Stimulated activated CD8-positive, alpha-beta memory T cell treated with anti-CD3 and anti-CD28 coated beads, Interleukin-15, amount 100 ng/mL, for 24 hours (primary cell): ENCODE results near the gene CARHSP1.
"Not testable (repeated sequence)": the region's sequence is repeated elsewhere in the genome, so short reads cannot be mapped to it uniquely, and the experiment has no call there.

ENCODE experiments used
- DNase-seq: peaks from one replicate; pipeline ENCODE4 v3.0.0-alpha.2; 2020; ENCODE audit warnings: low read depth

Gene CARHSP1

DNA sequence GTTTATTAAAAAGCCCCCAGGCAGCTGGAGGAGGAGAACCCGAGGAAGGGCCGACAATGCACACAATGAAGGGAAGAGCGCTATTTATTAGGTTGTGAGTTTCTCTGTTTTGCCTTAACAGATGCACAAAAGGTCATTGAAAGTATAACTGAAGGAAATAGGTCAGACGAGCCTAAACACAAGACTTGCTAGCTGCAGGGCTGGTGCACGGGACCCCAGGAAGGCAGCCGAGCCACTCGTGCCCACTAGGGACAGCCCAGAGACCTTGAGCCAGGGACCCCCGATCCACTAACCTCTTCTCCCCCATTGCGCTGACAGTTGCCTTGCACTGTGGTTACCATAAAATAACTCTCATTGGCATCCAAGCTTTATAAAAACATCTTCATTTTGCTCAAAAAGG lies 24.6 kb upstream of the CARHSP1 start:
- no peak for DNase-seq

DNA sequence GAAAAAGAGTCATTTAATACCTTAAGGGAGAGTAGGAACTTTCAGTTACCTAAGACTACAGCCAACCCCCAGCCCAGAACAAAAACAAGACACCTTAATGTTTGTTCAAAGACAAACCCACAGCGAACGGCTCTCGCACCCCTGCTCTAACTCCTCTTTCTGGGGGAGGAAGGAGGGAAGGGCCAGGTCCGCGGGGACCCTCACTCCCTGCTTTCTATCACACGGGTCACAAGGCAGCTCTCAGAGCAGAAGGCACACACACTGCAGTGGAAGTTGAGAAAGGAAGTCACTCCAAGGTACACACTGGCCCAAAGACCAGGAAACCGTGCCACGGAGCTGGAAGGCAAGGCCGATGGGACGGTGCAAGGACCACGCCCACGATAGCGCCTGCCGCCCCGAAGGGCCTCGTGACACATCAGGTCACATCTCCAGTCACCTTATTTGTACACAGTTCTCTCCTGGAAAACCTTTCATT lies 23.3 kb upstream of the CARHSP1 start:
- no peak for DNase-seq

DNA sequence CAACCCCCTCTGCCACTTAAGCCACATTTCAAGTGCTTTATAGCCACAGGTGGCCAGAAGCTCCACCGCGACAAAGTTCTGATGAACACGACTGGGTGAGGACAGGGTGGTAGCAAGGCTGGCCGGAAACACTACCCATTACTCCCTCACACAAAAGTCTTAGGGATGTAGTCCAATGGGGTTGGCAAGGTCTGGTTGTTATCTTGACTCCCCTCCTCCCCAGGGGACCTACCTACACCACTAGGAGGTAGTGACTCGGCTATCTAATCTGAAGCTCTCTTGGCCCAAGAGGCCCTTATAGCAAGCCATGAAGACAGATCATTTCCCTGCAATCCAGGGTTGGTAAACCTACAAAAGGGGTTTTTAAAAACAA lies 21.7 kb upstream of the CARHSP1 start:
- DNase-seq = no peak

DNA sequence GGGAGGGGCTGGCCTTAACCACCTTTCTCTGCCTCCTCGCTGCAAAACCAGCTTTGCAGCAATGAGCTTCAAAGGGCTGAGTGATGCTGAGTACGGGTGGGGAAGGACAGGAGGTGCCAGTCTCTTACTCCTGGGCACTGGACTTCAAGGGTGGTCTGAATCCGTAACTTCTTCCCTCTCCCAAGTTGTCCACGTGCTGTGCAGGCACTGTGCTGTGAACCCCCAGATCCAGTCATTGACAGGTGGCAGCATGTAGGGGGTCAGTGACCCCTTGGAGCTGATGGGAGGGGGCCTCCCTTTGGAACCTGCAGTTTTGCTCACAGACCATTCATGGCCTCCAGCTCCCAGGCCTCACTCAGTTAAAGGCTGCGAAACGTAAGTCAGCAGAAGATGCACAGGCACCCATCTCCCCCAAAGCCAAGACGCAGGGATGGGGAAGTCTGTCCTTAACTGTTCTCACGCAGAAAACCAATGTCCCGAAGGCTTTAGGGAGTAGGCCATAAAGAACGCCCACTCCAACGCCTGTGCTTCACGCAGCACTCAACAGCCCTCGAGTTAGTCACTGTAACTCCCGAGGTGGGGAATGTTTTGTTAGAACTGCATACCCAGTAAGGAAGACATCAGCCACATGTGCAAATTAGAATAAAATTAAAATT lies 21.2 kb upstream of the CARHSP1 start:
- DNase-seq = no peak

DNA sequence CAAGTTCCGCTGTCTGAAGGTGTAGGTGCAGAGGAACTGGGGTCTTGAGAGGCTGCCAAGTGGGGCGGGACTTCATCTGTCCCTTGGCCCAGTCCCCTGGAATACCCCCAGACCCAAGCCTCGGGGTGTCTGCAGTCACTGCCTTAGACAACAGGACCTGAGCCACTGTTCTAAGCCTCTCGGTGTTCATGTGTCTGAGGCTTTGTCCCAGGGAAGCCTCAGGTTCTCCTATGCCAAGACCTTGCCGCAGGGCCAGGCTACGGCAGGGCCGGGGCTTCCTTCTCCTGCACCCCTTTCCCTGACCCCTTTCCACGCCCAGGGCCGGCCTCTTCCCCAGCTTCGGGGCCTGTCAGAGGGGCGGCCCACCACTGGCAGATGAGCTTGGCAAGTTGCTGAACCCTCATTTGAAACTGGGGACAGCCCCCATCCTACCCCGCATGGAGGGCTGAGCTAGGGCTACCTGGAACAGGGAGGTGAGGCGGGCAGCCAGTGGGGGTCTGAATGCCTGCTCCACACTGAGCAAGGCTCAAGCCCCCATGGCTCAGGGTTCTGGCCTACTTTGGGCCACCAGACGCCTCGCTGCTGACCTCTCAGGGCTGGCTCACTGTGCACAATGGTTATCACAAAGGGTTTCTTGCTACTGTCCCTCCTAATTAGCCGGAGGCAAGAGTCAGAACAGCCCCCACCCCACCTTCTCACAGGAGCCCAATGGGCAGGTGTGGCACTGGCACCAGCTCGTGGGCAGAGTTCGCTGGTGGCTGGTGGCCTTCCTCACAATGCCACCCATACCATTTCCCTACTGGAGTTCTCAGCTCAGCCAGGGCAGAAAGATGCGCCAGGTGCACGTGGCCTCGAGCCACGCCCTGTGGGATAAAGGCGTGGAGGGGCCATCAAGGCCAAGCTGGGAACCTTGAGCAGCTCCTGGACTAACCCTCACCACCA lies 20.4 kb upstream of the CARHSP1 start:
- DNase-seq = no peak

DNA sequence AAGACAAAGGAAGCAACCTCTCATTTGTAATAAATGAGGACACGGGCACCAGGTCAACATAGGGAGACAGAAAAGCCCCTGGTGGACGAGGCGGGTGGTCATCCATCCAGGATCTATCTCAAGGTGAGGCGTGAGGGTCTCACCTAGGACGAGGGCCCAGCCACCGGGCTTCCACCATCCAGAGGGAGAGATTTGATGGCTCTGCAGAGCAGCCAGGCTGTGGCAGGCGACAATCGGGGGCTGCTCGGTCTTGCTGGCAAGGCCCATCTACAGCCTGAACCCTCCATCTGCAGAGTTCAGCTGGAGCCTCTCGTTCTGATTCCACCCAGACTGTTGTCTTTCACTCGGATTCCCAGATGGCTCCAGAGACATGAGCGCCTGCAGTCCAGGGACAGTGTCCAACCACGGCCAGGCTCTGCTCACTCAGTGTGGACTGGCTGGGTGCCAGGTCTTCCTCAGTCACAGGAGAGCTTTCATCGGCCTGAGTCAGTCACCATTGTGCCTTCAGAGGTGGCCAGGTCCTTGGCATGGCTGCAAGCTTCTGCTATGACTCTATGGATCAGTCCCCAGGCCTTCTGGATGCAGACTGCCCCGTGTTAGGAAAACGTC lies 19.2 kb upstream of the CARHSP1 start:
- DNase-seq = no peak

DNA sequence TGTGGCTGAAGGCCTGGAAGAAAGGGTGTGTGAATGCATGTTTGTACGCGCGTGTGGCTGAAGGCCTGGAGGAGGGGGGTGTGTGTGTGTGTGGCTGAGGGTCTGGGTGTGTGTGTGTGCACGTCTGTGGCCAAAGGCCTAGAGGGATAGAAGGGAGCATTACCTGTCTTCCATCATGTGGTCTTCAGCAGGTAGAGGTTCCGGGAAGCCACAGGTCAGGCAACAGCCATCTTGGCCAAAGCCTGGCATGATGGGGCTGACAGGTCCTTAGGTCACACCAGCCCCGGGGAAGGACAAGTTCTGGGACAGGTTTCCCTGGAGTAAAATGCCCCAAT lies 18.6 kb upstream of the CARHSP1 start:
- DNase-seq = no peak

DNA sequence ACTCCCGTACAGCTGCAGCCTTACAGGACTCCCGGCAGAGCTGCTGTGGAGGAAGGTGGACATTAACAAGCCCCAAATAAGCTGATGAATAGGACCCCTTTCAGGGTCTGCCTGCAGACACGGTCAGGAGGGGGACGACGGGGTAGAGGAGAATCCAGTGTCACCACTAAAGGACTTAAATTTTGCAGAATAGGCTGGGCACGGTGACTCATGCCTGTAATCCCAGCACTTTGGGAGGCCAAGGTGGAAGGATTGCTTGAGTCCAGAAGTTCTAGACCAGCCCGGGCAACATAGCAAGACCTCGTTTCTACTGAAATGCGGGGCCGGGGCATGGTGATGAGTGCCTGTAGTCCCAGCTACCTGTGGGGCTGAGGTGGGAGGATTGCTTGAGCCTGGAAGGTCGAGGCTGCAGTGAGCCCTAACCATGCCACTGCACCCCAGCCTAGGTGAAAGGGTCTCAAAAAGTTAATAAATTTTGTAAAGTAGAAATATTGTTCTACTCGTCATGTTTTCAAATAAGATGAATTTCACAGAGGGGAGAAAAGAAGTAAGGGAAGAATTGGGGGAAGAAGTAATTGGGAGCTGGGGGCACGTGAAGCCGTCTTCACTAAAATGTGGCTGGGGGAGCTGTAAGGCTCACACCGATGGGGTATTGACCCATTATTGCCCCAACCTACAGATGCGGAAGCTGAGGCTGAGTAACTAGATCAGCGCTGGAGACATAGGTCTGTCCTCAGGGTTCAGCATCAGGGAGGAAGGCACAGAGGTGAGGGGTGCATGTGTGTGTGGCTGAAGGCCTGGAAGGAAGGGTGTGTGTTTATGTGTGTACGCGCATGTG lies 18.0 kb upstream of the CARHSP1 start:
- DNase-seq = no peak

DNA sequence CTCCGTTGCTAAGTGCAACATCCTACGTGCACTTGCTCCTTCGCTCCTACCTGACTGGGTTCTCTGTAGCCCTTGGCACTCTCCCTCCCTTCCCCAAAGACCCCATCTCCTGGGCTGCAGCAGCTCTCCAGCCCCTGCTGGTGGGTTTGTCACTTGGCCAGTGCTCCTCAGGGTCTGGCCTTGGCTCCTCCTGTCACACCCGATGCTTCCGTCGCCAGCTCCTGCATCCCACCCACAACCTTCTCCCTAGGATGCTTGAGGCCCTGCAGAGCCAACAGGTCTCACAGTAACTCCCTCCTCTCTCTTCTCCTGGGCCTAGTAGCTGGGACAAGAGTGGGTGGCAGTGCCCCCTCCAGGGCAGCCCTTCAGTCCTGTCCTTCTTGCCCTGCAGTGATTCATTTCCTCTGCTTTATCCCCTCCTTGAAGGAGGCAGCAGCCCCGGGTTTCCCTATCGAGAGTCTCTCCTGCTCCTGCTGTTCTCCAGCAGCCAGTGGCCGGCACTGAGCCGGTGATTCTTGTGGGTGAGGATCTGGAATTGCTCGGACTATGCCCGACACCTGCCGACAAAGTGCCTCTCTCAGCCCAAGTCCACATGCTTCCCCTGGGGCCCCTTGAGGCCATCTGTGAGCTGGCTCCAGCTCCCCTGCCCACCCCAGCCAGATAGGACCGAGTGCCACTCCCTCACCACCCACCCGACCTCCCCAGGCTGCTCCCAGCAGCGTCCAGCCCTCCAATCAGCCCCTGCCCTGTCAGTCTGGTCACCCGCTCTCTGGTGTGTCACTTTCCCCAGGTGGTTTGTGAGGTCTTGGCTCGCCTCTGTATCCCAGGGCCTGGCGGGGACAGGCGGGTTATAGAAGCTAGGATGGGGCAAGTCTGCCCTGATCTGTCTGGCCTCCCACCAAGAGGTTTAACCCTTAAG lies 17.1 kb upstream of the CARHSP1 start:
- DNase-seq = no peak

DNA sequence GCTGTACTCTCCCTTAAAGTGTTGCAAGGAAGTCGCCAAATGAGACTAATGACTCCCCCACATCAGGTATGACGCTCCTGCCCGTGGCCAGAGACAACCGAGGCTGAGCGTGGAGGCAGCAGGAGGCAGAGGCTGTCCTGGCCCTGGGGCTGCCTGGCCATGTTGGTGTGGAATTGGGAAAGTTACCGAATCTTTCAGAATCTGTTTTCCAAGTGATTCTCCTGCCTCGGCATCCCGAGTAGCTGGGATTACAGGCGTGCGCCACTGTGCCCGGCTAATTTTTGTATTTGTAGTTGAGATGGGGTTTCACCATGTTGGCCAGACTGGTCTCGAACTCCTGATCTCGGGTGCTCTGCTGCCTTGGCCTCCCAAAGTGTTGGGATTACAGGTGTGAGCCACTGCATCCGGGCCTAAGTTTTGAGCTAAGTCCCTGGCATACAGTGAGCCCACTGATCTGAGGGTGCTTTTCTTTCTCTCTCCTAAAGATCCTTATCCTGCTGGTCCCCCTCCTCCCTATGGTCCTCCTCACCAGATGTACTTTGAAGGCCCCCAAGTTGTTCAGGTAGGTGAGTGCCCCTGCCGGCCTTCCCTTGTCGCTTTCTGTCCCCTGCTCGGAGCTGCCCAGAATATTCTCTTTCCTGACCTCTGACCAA lies 14.0 kb upstream of the CARHSP1 start:
- no peak for DNase-seq

DNA sequence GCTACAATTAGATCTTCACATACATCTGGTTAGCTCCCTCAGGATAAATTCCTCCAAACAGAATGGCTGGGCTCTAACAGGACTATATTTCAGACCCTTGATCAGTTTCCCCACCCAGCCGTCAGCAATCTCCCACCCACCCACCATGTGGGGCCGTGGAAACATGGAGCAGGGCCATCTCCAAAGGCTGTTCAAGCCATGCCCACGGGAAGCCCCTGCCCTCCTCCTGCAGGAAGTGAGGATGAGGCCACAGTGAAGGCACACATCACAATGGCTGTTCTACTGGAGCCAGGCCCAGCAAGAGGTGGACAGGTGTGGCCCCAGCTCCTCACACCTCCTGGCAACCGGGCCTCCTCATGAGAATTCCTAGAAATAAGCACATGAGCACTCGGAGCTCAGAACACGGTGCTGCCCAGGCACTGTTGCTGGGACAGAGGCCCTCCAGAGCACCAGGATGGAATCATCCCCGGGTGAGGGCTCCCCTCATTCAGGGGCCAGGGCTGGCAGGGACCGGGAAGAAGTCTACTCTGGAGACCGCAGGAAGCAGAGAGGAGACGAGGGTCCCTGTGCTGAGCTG lies 13.3 kb upstream of the CARHSP1 start, which contains the start of gene LITAFD:
LITAFD (plus strand) TSS at position 311 of the 577 bp plus-strand sequence. CDS start 2,005 bp downstream, outside the sequence.
- no peak for DNase-seq

DNA sequence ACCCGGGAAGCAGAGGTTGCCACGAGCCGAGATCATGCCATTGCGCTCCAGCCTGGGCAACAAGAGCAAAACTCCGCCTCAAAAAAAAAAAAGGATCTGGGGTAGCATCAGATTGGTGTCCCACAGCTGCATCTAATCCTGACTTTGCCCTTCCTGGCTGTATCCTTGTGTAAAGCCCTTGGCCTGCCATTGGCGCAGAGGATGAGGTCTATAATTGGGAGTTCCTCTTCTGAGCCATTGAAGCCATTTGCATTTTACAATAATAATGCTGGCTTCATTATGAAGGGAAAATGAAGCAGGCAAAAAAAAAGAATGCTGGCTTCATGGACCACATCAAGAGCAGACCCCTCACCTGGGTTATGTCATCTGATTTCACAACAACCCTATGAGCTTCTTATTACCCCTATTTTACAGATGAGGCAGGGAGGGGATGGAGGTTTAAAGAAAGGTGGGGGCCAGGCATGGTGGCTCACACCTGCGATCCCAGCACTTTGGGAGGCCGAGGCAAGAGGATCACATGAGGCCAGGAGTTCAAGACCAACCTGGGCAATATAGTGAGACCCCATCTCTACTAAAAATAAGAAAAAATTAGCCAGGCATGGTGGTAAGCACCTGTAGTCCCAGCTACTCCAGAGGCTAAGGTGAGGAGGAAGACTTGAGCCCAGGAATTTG lies 12.2 kb upstream of the CARHSP1 start:
- no peak for DNase-seq

DNA sequence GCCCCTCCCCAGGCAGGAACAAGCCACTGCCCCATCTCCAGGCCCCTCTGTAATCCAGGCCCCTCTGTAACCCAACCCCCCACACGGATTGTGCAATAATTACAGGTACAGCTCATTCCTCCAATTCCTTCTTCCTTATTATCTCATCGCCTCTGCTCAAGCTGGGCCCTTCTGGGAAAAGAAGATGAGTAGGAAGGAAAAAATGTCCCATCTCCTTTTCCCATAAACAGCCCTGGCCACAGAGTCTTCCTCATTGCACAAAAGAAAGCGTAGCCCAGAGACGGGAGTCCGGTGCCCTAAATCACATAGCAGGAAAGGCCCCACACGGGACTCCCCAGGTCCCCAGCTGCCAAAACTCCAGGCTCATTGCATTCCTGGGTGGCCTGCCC lies 9.7 kb upstream of the CARHSP1 start:
- DNase-seq = no peak

DNA sequence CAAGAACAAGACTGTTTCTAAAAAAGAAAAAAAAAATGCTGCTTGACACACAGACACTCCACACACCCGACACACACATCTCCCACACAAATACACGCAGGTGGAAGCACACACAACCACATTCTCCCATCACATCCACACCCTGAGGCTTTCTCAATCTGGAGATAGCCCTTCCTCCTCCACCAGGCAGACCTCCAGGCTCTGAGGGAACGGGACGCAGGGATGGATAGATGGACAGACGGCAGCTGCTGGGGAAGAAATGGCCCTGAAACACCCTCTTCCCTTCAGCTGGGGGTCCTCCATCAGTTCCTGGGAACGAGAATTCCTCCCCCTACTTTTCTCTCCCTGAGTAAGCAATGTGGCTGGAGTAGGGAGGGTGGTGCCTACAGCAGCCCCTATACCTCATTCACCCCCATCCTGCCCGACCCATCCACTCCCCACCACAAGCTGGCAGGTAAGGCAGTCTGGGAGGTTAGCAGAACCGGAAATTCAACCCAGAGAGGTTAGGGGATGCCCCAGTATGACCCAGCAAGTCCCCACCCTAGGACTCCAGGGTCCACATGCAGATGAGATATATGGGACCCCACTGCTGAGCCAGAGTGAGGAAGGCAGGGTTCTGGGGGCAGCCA lies 9.2 kb upstream of the CARHSP1 start:
- DNase-seq = no peak

DNA sequence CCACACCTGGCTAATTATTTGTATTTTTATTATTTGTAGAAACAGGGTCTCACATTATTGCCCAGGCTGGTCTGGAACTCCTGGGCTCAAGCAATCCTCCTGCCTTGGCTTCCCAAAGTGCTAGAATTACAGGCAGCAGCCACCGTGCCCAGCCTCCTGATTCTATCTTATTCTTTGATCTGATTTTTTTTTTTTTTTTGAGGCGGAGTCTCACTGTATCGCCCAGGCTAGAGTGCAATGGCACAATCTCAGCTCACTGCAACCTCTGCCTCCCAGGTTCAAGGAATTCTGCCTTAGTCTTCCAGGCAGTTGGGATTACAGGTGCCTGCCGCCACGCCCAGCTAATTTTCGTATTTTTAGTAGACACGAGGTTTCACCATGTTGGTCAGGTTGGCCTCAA lies 6.5 kb upstream of the CARHSP1 start:
- not testable (repeated sequence) for DNase-seq

DNA sequence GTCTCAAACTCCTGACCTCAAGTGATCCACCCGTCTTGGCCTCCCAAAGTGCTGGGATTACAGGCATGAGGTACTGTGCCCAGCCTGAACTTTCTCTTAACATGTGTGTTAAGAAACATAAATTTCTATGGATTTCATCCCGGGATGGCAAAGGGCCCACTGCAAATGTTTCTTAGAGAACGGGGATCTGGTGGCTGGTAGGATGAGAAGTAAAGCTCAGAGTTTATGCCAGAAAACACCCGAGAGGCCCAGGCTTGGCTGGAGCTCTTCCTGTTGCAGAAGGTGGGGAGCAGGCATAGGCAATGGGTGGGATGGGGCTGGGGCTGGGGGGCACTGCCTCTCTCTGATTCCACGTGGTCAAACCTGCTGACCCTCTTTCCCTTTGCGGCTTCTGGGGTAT lies 5.6 kb upstream of the CARHSP1 start:
- no peak for DNase-seq

DNA sequence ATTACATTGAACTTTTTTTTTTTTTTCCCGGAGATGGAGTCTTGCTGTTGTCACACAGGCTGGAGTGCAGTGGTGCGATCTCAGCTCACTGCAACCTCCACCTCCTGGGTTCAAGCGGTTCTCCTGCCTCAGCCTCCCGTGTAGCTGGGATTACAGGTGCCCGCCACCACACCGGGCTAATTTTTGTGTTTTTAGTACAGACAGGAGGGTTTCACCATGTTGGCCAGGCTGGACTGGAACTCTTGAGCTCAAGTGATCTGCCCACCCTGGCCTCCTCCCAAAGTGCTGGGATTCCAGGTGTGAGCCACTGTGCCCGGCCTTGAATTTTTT lies 5.0 kb upstream of the CARHSP1 start:
- DNase-seq = not testable (repeated sequence)

DNA sequence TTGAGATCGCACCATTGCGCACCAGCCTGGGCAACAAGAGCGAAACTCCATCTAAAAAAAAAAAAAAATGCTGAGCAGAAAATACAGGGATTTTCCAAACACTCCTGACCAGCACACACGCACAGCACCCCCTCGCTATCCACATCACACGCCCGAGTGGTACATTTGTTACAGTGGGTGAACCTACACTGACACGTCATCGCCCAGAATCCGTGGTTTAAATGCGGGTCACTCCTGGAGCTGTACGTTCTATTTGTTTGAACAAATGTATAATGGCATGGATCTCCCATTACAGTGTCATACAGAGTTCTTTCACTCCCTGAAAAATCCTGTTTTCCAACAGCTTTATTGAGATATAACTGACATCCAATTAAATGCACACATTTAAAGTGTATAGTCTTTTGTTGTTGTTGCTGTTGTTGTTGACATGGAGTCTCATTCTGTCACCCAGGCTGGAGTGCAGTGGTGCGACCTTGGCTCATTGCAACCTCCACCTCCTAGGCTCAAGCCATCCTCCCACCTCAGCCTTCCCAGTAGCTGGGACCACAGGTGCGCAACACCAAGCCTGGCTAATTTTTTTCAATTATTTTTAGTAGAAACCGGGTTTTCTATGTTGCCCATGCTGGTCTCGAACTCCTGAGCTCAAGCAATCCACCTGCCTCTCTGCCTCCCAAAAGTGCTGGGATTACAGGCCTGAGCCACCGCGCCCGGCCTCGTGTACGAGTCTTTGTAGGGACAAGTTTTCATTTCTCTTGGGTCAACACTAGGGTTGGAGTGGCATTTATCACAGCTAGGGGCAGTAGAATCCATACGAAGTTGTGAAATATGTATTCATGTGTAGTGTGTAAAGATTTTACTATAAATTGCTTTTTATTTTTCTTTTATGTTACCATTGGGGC lies 4.4 kb upstream of the CARHSP1 start:
- DNase-seq = no peak
